Measurements from ENCODE around the gene ATP8B4. TPM values are rescaled to one million over a fixed set of nuclear protein-coding genes. Genes with fewer than 3 reads are reported as not detected.

The ATP8B4 gene
- total RNA-seq, 6 experiments from 2014 or later: 4.5 to 10.1 (median 6.7) TPM

- no peak for DNase-seq
- TF ChIP-seq POLR2A (IDR thresholded peaks at IDR 0.05): no peak
- TF ChIP-seq, protein P1, sequence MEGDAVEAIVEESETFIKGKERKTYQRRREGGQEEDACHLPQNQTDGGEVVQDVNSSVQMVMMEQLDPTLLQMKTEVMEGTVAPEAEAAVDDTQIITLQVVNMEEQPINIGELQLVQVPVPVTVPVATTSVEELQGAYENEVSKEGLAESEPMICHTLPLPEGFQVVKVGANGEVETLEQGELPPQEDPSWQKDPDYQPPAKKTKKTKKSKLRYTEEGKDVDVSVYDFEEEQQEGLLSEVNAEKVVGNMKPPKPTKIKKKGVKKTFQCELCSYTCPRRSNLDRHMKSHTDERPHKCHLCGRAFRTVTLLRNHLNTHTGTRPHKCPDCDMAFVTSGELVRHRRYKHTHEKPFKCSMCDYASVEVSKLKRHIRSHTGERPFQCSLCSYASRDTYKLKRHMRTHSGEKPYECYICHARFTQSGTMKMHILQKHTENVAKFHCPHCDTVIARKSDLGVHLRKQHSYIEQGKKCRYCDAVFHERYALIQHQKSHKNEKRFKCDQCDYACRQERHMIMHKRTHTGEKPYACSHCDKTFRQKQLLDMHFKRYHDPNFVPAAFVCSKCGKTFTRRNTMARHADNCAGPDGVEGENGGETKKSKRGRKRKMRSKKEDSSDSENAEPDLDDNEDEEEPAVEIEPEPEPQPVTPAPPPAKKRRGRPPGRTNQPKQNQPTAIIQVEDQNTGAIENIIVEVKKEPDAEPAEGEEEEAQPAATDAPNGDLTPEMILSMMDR (IDR thresholded peaks at IDR 0.05): no peak
- peak; percentile 49 to 75 (median 66) for ATAC-seq
- peaks cover 0 to 6% (median 2%) of the 10 kb centered on the region in 4 donors for H3K4me1 ChIP-seq
- peak overlapping the region in 1 of 3 donors; percentile 8 for H3K27ac ChIP-seq
- no peaks in the 10 kb centered on the region for H3K36me3 ChIP-seq
- no peak overlapping the region for H3K4me3 ChIP-seq
- 52% methylated on average over 7 of the region's 7 CpGs for WGBS (ENCODE audit: insufficient coverage, low coverage, low lambda C conversion rate, missing lambda C conversion rate)
- H3K27me3 ChIP-seq: no peaks in the 10 kb centered on the region
- intact Hi-C loops (cut with DNase I): no loop called here
- H3K9me3 ChIP-seq: no peaks in the 10 kb centered on the region
Observed at GRCh38 chr15:49902685-49903501, 216.1 kb downstream of the ATP8B4 start.

- intact Hi-C loops (cut with DNase I): no loop called here
- Histone ChIP-seq H3K9me3 (no peaks in the 10 kb centered on the region), H3K27me3 (no peaks in the 10 kb centered on the region), H3K36me3 (no peaks in the 10 kb centered on the region), H3K27ac (no peak overlapping the region), H3K4me3 (no peak overlapping the region), H3K4me1 (peaks cover 0 to 6% (median 2%) of the 10 kb centered on the region in 4 donors)
- no peak for ATAC-seq
- DNase-seq: no peak
- TF ChIP-seq, protein P1 (IDR thresholded peaks at IDR 0.05): peak in 2 of 4 donors; percentile 5 to 23
- no peak for TF ChIP-seq POLR2A (IDR thresholded peaks at IDR 0.05)
- 69% methylated on average over 2 of the region's 2 CpGs for WGBS (ENCODE audit: insufficient coverage, low coverage, low lambda C conversion rate, missing lambda C conversion rate)
Observed at GRCh38 chr15:49901996-49902684, 216.9 kb downstream of the ATP8B4 start.

DNA sequence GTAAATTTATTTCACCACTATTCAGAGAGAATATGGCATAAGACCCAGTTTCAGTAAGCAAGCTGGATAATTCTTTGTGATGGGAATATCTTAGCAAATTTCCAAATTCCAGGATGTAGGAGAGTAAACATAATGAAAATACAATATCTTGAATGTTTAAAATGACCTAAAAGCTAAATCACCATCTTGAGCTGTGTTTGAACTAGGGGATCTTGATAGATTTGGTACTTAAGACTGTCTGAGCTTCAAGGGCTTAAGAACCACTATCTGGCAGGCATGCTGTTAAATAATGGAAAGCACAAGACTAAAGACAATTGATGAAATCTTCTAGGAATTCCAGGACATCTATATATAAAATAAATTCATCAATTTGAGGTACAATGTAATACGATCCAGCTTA lies 217.7 kb downstream of the ATP8B4 start:
- Histone ChIP-seq H3K27me3 (no peaks in the 10 kb centered on the region), H3K36me3 (no peaks in the 10 kb centered on the region), H3K4me3 (no peak overlapping the region), H3K4me1 (peaks cover 0 to 6% (median 2%) of the 10 kb centered on the region in 4 donors), H3K9me3 (no peaks in the 10 kb centered on the region), H3K27ac (no peak overlapping the region)
- no peak for ATAC-seq
- intact Hi-C loops (cut with DNase I): no loop called here
- 82% methylated on average over 1 of the region's 1 CpG for WGBS (ENCODE audit: insufficient coverage, low coverage, low lambda C conversion rate, missing lambda C conversion rate)
- no peak for DNase-seq
- TF ChIP-seq, protein P1 (IDR thresholded peaks at IDR 0.05): no peak
- TF ChIP-seq POLR2A (IDR thresholded peaks at IDR 0.05): no peak

GRCh38 chr15:49900903-49901235 lies 218.2 kb downstream of the ATP8B4 start:
- TF ChIP-seq, protein P1 (IDR thresholded peaks at IDR 0.05): no peak
- TF ChIP-seq POLR2A (IDR thresholded peaks at IDR 0.05): no peak
- no peaks in the 10 kb centered on the region for H3K9me3 ChIP-seq
- no peaks in the 10 kb centered on the region for H3K27me3 ChIP-seq
- no peaks in the 10 kb centered on the region for H3K36me3 ChIP-seq
- WGBS (ENCODE audit: insufficient coverage, low coverage, low lambda C conversion rate, missing lambda C conversion rate): 85% methylated on average over 1 of the region's 1 CpG
- ATAC-seq: no peak
- intact Hi-C loops (cut with DNase I): no loop called here
- H3K4me1 ChIP-seq: peaks cover 0 to 6% (median 2%) of the 10 kb centered on the region in 4 donors
- no peak overlapping the region for H3K27ac ChIP-seq
- DNase-seq: no peak
- no peak overlapping the region for H3K4me3 ChIP-seq

Measured in right lobe of liver (tissue), 6 donors.